ENCODE results near the gene STK38L. TPM values are rescaled to one million over a fixed set of nuclear protein-coding genes. Genes with fewer than 3 reads are reported as not detected.

Gene STK38L
- total and polyA plus RNA-seq, 9 of the 15 experiments (the other 6 are each of a cell fraction or from before 2014, with no cell fraction given), result 2.6 to 10.7 (median 6.9) TPM

- H3K36me3 ChIP-seq (ENCODE audit: control insufficient read depth, insufficient read depth, low read length), result no peaks in the 10 kb centered on the region
- H3K9me1 ChIP-seq (ENCODE audit: control insufficient read depth, insufficient read depth, low read length), result no peaks in the 10 kb centered on the region
- no peaks in the 10 kb centered on the region for H3K79me2 ChIP-seq (ENCODE audit: control insufficient read depth, insufficient read depth, low read length)
- 30% methylated on average over 4 of the region's 4 CpGs for WGBS (ENCODE audit: insufficient coverage, low coverage, missing lambda C conversion rate)
- in situ Hi-C loops (cut with MboI), result no loop called here
- FAIRE-seq (no peak), DNase-seq (ENCODE audit: extremely low read depth in 1 of 4, low spot score in 3 of 4) (no peak), ATAC-seq (no peak)
- H3K9ac ChIP-seq (ENCODE audit: insufficient read depth in 1 of 2, low read depth in 2 of 2, low read length in 2 of 2), result no peak overlapping the region
- intact Hi-C loops (cut with micrococcal nuclease), result no loop called here
- H3K27ac ChIP-seq (ENCODE audit: extremely low read depth, low read depth, low read length), result no peak overlapping the region
- H3K4me2 ChIP-seq (ENCODE audit: insufficient read depth, low read length), result no peak overlapping the region
- CTCF ChIA-PET (ENCODE audit: low intra/inter-chr PET ratio), result no interaction called here
- no TSS peak for BruUV-seq (replicated peaks)
- POLR2A ChIA-PET, result interaction anchor here (1.2 kb wide), 1 partner anchor 12 kb away, joined by 3 read pairs; no protein-coding TSS in a partner anchor
- no peak for TF ChIP-seq SMAD3 (CRISPR knock-in tag; conservative IDR thresholded peaks at IDR 0.05)
- no peak for TF ChIP-seq LARP7 (IDR thresholded peaks at IDR 0.05)
- TF ChIP-seq RFX1 (IDR thresholded peaks at IDR 0.05), result peak; percentile 19; the same call in 1 of the 2 replicates
- no peak for TF ChIP-seq ZNF707 (CRISPR knock-in tag; conservative IDR thresholded peaks at IDR 0.05)
- no peaks in the 10 kb centered on the region for H3K4me1 ChIP-seq (replicated peaks in 1 of 2; ENCODE audit: control insufficient read depth in 2 of 2, insufficient read depth in 2 of 2, low read length in 2 of 2)
- no peaks in the 10 kb centered on the region for H3K27me3 ChIP-seq (ENCODE audit: control insufficient read depth in 2 of 2, insufficient read depth in 2 of 2, low read length in 2 of 2)
- no peaks in the 10 kb centered on the region for H3K9me3 ChIP-seq (replicated peaks; ENCODE audit: control insufficient read depth, insufficient read depth, low read depth, low read length)
- no peak overlapping the region for H2AFZ ChIP-seq (ENCODE audit: low read depth, low read length)
- no peak overlapping the region for H3K4me3 ChIP-seq
- H4K20me1 ChIP-seq (replicated peaks; ENCODE audit: control insufficient read depth, insufficient read depth, low read length), result no peaks in the 10 kb centered on the region
Measured at GRCh38 chr12:27297566-27297965, 53.5 kb downstream of the STK38L start.

GRCh38 chr12:27299102-27299501 lies 55.0 kb downstream of the STK38L start:
- Histone ChIP-seq H3K4me1 (replicated peaks in 1 of 2; ENCODE audit: control insufficient read depth in 2 of 2, insufficient read depth in 2 of 2, low read length in 2 of 2) (no peaks in the 10 kb centered on the region), H4K20me1 (replicated peaks; ENCODE audit: control insufficient read depth, insufficient read depth, low read length) (no peaks in the 10 kb centered on the region), H2AFZ (ENCODE audit: low read depth, low read length) (no peak overlapping the region), H3K79me2 (ENCODE audit: control insufficient read depth, insufficient read depth, low read length) (no peaks in the 10 kb centered on the region), H3K4me3 (no peak overlapping the region), H3K36me3 (ENCODE audit: control insufficient read depth, insufficient read depth, low read length) (no peaks in the 10 kb centered on the region), H3K9me1 (ENCODE audit: control insufficient read depth, insufficient read depth, low read length) (no peaks in the 10 kb centered on the region), H3K9me3 (replicated peaks; ENCODE audit: control insufficient read depth, insufficient read depth, low read depth, low read length) (no peaks in the 10 kb centered on the region), H3K27ac (ENCODE audit: extremely low read depth, low read depth, low read length) (no peak overlapping the region), H3K27me3 (ENCODE audit: control insufficient read depth in 2 of 2, insufficient read depth in 2 of 2, low read length in 2 of 2) (no peaks in the 10 kb centered on the region), H3K4me2 (ENCODE audit: insufficient read depth, low read length) (no peak overlapping the region), H3K9ac (ENCODE audit: insufficient read depth in 1 of 2, low read depth in 2 of 2, low read length in 2 of 2) (no peak overlapping the region)
- no peak for ATAC-seq
- ChIA-PET POLR2A (no interaction called here), CTCF (ENCODE audit: low intra/inter-chr PET ratio) (no interaction called here)
- no peak for DNase-seq (ENCODE audit: extremely low read depth in 1 of 4, low spot score in 3 of 4)
- FAIRE-seq, result no peak
- BruUV-seq (replicated peaks), result no TSS peak
- in situ Hi-C loops (cut with MboI) (no loop called here), intact Hi-C loops (cut with micrococcal nuclease) (no loop called here)
- 26% methylated on average over 1 of the region's 1 CpG for WGBS (ENCODE audit: insufficient coverage, low coverage, missing lambda C conversion rate)
- TF ChIP-seq POLR2H (tag; IDR thresholded peaks at IDR 0.05; ENCODE audit: low read depth) (no peak), FOXA3 (CRISPR knock-in tag; conservative IDR thresholded peaks at IDR 0.05 in 1 of 2, IDR thresholded peaks at IDR 0.05 in 1 of 2) (no peak), SRSF3 (IDR thresholded peaks at IDR 0.05; ENCODE audit: insufficient read depth, low read length) (no peak), HDAC6 (IDR thresholded peaks at IDR 0.05; ENCODE audit: low read depth, low read length) (no peak)
- TF ChIP-seq, protein P1, sequence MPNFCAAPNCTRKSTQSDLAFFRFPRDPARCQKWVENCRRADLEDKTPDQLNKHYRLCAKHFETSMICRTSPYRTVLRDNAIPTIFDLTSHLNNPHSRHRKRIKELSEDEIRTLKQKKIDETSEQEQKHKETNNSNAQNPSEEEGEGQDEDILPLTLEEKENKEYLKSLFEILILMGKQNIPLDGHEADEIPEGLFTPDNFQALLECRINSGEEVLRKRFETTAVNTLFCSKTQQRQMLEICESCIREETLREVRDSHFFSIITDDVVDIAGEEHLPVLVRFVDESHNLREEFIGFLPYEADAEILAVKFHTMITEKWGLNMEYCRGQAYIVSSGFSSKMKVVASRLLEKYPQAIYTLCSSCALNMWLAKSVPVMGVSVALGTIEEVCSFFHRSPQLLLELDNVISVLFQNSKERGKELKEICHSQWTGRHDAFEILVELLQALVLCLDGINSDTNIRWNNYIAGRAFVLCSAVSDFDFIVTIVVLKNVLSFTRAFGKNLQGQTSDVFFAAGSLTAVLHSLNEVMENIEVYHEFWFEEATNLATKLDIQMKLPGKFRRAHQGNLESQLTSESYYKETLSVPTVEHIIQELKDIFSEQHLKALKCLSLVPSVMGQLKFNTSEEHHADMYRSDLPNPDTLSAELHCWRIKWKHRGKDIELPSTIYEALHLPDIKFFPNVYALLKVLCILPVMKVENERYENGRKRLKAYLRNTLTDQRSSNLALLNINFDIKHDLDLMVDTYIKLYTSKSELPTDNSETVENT (CRISPR knock-in tag; IDR thresholded peaks at IDR 0.05), result no peak
- TF ChIP-seq, protein P2, sequence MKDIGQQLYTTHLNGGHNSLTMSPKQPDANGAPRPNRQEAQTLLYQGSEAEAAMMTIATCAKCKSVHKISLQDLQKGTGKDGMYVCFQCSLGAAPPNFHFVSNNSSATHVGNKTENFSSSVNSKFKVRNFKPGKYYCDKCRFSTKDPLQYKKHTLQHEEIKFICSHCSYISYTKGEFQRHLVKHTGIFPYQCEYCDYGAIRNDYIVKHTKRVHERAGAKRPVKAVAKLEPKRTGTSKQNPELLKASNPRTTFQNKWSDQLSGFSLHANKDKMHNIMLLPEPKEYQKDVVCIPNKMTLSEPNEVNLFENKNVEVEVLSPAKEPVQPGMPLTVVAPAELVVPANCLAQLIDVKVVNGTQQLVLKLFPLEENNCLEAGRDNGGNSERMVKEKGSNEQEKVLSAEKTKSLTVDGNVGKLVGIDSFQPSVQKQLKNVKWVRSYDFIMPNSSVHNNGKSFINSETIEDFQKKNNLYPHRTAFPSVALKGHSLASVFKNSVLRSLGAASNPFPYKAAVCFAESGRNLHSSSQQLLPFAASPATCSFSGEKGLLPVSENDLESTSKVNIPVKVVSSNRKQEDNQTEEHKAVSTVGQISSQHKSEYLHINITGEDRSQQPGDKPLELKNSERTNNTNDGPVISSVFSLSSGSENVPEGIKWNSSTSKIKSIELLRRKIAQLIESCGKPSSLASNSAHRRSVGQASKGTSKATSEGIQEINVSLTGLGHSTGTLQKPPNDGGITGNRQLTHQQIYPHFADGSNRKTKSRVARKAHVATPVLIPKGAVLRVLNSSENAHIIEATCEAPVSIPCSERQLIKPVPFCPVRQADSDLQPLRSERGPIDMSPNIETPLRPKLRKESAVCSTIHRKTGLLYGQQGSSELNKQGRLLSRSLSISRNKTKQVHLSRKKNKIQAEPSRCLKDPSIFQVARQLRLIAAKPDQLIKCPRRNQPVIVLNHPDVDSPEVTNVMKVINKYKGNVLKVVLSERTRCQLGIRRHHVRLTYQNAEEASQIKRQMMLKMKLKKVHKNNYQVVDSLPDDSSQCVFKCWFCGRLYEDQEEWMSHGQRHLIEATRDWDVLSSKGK (CRISPR knock-in tag; IDR thresholded peaks at IDR 0.05), result no peak

Data from K562 (cell line).